HG03175 (cell line): ENCODE results near the gene SCAF11.

Source experiments
- ATAC-seq: cut with Tn5 transposase; IDR thresholded peaks from one replicate; pipeline ENCODE4 v1.9.1; 2021; ENCODE audit warnings: mild to moderate bottlenecking, moderate library complexity; ENCODE audit not compliant: unreplicated experiment

SCAF11 gene

DNA sequence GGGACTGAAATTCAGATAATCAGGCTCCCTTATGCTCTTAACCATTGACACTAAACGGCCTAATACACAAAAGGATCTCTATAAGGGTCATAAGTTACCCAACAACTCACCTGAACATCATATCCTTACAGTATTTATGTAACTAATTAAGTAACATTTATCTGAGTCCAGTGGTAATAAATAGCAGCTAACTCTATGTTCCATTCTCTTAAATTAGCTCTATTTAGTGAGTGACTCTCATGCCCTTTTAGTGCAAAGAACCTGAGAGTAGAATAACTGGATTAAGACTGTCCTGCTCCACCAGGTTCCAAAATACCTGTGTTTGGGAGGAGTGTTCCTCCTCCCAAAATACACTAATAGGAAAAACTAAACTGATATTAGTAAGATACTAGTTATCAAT lies 9.8 kb downstream of the SCAF11 start:
- ATAC-seq, result no peak

DNA sequence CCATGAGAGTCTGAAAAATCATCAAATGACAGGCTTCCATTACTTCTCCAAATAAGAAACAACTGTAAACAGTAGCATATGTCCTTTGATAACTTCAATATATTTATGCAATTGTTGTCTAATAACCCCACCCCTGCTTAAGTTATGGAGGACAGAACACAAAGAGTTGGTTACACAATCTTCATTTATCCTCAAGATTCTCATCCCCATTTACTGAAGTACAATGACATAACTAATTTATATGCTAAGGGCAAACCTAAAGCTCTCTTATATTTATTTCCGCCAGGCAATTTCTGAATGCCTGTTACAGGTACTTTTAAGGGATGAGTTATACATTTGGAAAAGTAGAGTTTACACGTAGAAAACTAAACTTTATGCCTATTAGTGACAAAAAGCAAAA lies 12.3 kb downstream of the SCAF11 start:
- no peak for ATAC-seq

DNA sequence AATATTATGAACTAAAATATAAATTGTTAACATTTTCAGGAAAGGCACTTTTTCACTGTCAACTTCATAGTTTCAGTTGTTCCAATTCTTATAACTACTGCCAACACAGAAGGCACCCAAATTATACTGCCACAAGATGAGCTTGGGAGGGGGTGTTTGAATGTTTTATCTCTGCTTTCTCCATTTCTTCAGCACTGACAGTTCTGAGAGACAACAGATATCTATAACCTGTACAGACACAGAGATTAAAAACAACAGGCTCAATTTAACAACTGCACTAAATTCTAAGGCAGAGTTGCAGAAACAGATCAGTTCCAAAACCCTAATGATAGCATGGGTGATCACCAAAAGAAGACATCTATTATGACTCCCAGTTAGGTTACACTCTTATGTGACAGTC lies 12.8 kb downstream of the SCAF11 start:
- ATAC-seq, result no peak

DNA sequence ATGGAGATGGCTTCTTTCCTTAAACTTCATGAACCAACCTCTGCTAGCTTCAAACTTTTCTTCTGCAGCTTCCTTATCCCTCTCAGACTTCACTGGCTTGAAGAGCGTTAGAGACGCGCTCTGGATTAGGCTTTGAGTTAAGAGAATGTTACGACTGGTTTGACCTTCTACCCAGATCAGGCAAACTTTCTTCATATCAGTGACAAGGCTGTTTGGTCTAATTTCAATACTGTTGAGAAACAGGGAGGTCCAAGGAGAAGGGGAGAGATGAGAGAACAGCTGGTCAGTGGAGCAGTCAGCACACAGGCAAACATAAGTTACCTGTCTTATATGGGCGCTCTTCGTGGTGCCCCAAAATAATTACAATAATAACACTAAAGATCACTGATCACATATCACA lies 14.9 kb downstream of the SCAF11 start:
- ATAC-seq, result no peak

DNA sequence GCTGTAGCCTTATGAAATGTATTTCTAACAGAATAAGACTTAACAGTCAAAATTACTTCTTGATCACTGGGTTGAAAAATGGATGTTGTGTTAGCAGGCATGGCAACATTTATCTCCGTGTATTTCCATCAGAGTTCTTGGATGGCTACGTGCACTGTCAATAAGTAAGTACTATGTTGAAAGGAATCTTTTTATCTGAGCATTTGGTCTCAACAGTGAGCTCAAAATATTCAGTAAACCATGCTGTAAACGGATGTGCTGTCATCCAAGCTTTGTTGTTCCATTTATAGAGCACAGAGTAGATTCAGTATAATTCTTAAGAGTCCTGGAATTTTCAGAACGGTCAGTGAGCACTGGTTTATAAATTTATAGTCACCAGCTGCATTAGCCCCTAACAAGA lies 15.5 kb downstream of the SCAF11 start:
- ATAC-seq, result no peak

DNA sequence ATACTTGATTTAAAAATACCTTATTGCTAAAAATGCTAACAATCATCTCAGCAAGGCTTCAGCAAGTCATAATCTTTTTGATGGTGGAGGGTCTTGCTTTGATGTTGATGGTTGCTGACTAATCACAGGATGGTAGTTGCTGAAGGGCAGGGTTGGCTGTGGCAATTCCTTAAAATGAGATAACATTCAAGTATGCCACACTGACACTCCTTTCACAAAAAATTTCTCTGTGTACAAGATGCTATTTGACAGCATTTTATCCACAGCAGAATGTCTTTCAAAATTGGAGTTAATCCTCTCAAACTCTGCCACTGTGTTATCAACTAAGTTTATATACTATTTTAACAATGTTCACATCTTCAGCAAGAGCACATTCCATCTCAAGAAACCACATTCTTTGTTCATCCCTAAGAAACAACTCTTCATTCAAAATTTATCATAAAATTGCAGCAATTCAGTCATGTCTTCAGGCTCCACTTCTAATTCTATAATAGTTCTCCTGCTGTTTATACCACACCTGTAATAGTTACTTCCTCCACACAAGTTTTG lies 16.1 kb downstream of the SCAF11 start:
- ATAC-seq, result no peak

DNA sequence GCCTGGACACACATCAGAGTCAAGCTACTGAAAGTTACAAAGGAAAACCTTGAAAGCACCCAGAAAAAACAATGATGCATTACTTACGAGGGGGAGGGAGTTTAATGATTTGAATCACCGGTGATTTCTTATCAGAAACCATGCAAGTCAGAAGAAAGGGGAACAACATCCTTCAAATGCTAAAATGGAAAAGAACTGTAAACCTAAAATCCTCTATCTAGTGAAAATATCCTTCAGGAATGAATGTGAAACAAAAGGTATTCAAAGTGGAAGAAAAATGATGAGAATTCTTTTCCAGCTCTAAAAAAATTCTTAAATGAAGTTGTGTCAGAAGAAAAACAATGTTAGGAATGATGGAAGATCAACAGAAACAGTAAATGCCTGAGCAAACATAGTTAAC lies 16.8 kb downstream of the SCAF11 start:
- no peak for ATAC-seq

DNA sequence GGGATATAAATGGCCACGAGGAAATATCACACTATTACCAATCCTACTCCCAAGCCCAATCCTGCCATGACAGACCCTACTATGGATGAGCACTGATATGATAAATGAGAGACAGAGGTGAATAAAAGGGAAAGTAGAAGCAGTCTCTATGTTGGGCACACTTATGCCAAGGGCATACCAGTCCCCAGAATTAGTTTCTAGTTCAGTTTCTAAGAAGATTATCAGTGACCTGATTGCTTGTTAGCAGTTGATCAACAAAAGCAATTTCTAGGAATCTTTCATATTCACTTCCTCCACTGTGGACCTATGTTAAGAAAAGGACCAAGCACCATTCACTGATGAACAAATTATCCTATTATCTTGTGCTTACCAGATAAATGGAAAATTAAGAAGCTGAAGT lies 20.0 kb downstream of the SCAF11 start:
- no peak for ATAC-seq

DNA sequence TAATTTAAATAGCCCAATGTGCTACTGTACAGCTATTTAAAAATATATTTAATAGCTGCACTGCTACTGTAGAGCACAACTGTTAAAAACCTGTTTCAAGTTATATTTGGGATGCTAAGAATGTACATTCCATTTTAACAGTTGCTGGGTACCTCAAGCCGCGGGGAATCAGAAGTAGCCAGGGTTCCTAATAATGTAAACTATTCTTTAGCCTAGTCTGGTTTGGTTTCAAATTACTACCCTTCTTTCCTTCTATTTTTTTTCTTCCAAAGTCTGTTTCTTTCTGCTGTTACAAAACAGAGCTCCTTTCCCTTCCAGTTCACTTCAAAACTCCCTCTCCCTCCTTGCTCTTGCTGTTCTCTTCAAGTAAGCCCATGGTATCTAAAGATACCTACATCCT lies 21.3 kb downstream of the SCAF11 start:
- ATAC-seq, result no peak

DNA sequence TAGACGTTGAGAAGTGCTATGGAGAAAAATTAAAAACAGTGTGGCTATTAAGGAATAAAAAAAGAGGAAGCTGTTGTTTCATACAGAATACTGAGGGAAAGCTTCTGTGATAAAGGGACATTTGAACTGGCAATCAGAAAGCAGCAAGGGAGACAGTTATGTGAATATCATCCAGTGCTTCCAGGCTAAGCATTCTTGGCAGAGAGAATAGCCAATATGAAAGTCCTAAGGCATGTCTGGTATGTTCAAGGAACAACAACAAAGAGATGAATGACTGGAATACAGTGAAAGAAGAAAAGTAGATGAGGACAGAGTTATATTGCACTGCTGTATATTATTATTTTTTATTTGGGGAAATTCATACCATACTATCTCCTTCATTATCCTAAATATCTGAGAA lies 23.9 kb downstream of the SCAF11 start:
- no peak for ATAC-seq

DNA sequence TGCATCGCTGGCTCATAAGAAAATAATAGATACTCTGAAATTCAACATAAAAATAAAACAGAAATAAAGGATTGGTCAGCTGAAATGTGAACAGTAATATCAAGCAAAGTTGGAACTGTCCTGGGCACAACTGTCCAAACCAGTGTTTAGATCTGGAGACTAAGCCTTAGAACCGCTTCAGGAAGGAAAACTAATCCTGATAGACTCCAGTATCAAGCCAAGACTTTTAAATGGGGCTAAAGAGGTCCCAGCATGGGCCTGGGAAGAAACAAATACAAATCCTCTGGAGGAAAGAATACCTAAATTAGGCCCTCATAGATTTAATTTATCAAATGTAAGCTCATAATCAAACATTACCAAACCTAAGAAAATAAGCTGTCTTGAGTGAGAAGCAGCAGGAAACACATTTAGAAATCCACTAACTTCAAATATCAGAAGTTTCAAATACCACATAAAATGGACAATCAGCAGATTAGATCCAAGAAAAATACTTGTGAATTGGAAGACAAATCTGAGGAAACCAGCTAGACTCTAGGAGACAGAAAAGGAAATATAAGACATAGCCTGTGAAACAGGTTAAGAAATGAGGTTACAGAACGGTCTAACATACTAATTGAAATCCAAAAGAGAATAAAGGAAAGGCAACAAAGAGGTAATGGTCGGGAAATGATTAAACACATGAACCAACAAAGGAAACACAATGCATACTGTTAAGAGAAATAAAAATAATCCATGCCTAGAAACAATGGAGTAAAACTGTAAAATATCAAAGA lies 27.6 kb downstream of the SCAF11 start:
- ATAC-seq, result no peak

DNA sequence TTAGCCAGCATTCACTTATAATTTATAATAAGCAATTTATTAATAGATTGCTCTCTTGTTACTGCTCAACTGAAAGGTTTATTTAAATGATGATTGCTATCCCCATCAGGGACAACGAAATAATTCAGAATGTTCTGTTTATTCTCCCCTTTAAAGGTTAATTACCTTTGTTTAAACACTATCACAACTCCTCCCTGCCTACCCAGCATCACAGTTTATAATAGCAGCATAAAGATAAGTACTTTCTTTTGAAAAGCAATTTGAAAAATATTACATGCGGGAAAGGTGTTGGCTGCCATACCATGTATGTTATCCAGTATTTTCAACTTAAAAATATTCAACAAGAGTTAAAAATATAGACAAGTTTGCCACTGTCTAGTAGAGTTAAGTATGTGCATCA lies 30.6 kb downstream of the SCAF11 start:
- ATAC-seq, result no peak

DNA sequence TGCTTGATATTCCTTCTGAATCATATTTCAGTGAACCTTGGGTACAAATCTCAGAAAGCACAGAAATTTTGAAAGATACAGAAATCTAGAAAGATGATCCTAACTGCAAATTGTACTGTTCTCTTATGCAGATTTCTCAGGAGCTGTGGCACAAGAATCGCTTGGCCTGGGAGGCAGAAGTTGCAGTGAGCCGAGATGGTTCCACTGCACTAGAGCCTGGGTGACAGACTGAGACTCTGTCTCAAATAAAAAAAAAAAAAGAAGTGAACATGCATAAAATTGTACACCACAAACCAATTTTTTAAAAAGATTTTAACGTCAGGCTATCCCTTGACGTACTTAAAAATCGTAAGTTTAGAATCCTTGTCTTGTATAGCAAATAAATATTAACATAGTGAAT lies 31.3 kb downstream of the SCAF11 start:
- ATAC-seq, result no peak

DNA sequence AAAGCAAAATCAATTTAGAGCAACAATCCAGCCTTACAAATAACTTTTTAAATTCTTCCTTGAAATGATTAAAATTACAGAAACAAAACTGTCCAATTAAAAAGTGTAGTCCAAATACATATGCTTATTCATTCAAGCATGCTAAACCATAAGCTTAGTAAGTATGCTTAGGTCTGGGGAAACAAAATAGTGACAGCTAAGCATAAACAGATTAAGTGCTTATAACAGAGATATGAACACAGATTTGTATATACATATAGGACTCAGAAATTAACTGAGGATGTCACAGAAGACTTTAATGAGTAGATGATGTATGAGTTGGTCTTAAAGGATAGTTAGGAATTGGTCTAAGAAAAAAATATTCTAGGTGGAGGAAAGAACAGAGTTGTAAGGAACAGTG lies 41.8 kb downstream of the SCAF11 start:
- no peak for ATAC-seq

DNA sequence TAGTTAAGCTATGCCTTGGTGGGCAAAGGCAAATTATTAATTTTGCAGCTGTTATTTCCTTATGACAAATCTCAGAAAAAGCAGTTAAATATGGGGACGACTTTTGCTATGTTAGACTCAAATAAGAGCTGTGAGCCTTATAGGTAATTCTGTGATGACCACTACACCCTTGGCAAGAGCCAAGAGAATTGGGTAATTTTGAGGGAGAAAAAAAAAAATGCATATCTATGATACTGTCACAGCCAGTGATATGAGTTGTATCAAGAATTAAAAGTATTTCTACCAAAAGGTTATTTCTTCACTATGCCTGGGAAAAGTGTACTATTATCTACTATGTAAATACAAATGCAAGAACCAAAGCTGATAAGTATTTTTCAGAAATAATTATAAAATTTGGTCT lies 43.9 kb downstream of the SCAF11 start:
- ATAC-seq, result no peak

DNA sequence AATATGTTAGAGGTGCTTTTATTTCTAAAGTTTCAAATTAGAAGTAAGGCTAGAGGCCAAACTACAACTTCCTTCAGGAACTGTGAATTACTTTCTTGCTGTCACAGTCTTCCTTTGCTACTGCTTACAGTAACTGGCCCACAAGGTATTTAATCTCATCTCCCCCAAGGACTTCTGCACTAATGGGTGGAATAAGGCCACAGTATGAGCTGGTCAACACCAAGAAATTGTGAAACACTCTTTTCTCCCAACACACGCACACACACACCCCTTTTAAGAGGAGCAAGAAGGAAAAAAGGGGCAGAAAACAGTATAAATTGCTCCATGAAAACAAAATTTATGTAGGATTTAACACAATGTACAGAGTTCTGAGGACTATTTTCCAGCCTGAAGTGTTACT lies 45.6 kb downstream of the SCAF11 start:
- ATAC-seq, result no peak

DNA sequence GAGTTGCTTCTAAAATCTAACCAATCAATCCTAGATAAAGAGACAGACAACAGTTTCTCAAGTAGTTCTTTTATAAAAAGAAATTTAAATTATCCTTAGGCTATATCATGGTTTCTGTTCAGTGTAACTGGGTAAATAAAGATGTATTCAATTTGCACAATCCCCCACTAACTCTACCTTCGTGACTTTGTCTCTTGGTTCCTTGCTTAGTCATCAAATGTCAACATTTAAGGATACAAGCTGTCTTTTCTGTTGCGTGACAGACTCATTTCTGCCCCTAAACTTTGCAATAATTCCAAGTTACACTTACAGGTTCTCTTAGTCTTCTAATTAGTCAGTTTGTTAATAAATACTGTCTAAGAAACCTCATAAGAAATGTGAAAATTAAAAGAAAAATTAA lies 50.6 kb downstream of the SCAF11 start:
- no peak for ATAC-seq

DNA sequence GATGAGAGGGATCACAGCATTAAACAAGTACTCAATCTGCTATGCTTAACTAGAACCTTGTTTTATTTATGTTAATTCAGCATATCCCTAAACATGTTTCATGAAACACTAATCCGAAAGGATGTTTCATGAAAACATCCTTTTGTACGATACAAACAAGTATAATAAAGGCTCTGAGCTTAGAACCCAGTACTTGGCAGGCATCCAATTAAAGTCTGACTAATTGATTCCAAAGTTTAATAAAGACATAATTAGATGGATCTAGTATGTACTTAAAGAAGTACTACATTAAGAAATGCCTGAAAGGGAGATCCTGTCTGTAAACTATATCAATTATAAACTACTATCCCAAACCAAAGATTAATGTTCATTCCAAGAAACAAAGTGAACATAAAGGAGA lies 51.8 kb downstream of the SCAF11 start:
- ATAC-seq, result no peak

DNA sequence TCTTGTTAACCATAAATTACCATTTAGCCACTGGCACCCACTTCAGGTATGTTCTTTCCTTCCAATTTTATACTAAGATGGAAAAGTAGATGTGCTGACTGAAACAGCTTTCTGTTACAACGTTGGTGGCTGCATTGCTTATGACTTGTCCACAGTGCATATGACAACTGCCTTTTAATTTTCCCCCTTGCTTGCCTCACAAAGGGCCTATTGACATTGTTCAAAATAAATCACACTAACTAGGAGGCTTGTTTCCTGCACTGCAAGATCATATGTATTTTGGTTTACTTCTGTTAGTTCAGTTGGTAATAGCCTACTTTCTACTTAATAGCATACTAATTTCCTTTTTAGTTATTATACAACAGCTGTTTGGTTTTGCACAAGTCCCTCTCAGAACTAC lies 55.4 kb downstream of the SCAF11 start:
- no peak for ATAC-seq

DNA sequence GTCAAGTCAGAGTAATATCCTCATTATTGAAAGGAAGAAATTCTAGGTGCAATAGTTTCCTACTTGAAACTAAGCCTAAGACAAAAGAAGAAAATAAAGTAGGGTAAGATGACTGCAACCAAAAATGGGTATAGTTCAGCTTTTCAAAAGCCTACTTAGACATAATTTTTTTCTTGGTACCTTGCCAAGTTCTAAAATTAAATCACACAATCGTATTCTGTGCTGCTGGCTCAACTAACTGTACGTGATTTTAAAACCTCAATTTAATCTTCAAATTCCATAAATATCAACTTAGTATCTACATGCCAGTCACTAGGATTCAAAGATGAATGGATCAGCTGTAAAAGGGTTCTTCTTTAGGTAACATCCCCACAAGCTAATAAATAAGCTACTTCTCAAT lies 56.9 kb downstream of the SCAF11 start:
- no peak for ATAC-seq

DNA sequence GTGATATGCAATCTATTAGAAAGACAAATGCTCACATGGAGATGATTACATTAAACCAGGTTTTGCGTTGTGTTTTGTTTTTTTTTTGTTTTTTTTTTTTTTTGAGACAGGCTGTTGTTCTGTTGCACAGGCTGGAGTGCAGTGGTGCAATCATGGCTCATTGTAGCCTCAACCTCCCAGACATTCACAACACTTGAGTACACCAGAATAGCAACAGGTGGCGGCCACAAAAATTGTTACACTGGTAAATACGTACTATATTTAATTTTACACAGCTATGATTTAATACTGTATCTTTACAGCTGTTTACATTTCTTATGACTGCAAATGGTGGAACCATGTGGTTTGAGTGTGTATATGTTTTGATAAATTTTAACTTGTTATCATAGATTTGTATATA lies 60.0 kb downstream of the SCAF11 start:
- no peak for ATAC-seq

DNA sequence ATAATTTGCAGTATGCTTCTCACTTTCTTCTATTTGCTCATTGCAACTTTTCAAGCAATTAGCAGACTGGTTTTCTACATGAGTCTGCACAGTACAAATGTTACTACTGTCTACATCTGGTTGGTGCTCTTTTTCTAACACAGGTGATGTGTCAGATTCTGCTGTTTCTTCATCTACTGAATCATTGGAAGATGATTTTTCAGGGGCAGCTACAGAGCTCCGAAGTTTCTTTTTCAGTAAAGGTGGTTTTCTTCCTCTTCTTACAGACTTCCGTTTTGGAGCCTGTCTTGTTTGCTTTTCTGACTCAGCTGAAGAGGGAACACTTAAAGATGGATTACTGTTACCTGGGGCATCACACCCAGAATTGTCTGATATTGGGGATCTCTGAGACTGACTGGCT lies 62.1 kb downstream of the SCAF11 start:
- ATAC-seq, result no peak

DNA sequence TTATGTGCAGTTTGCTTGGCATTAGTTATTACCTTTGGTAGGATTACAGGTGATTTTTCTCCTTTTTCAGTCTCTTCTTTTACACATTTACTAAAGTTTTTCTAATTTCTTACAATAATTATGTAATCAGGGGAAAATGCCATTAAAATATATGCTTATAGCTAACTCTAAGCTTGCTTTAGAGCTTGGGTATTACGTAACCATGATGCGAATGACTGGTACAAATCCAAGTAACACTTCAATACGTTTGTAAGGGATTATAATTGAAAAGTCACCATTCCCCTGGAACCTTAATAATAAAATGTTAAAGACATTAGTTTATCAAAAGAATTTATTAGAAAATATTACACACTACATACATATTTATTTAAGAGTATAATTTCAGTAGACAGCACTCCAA lies 71.6 kb downstream of the SCAF11 start:
- ATAC-seq, result no peak
